GM19035 (cell line): Measurements from ENCODE around the gene BICRA.
"Not testable (repeated sequence)": the region's sequence is repeated elsewhere in the genome, so short reads cannot be mapped to it uniquely, and the experiment has no call there.

Experiments used
- ATAC-seq: cut with Tn5 transposase; IDR thresholded peaks from one replicate; pipeline ENCODE4 v1.9.1; 2021; ENCODE audit not compliant: unreplicated experiment

BICRA gene

GRCh38 chr19:47608969-47609905 lies at the start of gene BICRA:
Gene BICRA, plus strand, starts transcription at chr19:47609134. Its CDS starts 64,441 bp downstream, at chr19:47673575.
- peak; percentile 51 for ATAC-seq

- ATAC-seq = no peak
Measured at GRCh38 chr19:47560999-47561398, 47.9 kb upstream of the BICRA start.

GRCh38 chr19:47561440-47562057 lies 47.4 kb upstream of the BICRA start:
- ATAC-seq = no peak

GRCh38 chr19:47564081-47564480 lies 44.9 kb upstream of the BICRA start:
- ATAC-seq = no peak

GRCh38 chr19:47569331-47569730 lies 39.6 kb upstream of the BICRA start:
- ATAC-seq = no peak

GRCh38 chr19:47572635-47573034 lies 36.3 kb upstream of the BICRA start:
- no peak for ATAC-seq

- no peak for ATAC-seq
Measured at GRCh38 chr19:47573071-47574026, 35.6 kb upstream of the BICRA start, which contains the start of gene ZNF541. Gene ZNF541, minus strand, starts transcription at chr19:47573148. Its CDS starts 17,292 bp downstream, at chr19:47555856.

GRCh38 chr19:47580397-47580796 lies 28.5 kb upstream of the BICRA start:
- ATAC-seq = no peak

- ATAC-seq = no peak
Measured at GRCh38 chr19:47581605-47582319, 27.2 kb upstream of the BICRA start.

- ATAC-seq = no peak
Measured at GRCh38 chr19:47582320-47582909, 26.5 kb upstream of the BICRA start.

- ATAC-seq = not testable (repeated sequence)
Measured at GRCh38 chr19:47583161-47583560, 25.8 kb upstream of the BICRA start.

GRCh38 chr19:47587295-47587694 lies 21.6 kb upstream of the BICRA start:
- ATAC-seq = no peak

GRCh38 chr19:47589824-47590223 lies 19.1 kb upstream of the BICRA start:
- ATAC-seq = no peak

GRCh38 chr19:47593860-47594259 lies 15.1 kb upstream of the BICRA start:
- no peak for ATAC-seq

GRCh38 chr19:47595944-47596343 lies 13.0 kb upstream of the BICRA start:
- ATAC-seq = no peak

GRCh38 chr19:47598407-47599349 lies 10.3 kb upstream of the BICRA start:
- ATAC-seq = no peak

GRCh38 chr19:47599671-47600245 lies 9.2 kb upstream of the BICRA start:
- not testable (repeated sequence) for ATAC-seq
